Tibial nerve (tissue), 4 donors: Measurements from ENCODE around the gene GPRIN1. TPM values are rescaled to one million over a fixed set of nuclear protein-coding genes. Genes with fewer than 3 reads are reported as not detected.

Experiments
- DNase-seq, 2 donors: peaks; one replicate each; pipeline ENCODE4 v3.0.0-alpha.2; 2019; ENCODE audit warnings: low spot score in 2 of 2
- H3K27ac ChIP-seq, 4 donors: fragments of 200-600 bp; sonication (generic) in 3 of 4; one replicate each; pipeline ENCODE4 v1.5.1; 2017 to 2019; ENCODE audit warnings: mild to moderate bottlenecking in 1 of 4
- H3K27me3 ChIP-seq, 2 donors: fragments of 200-600 bp; sonication (generic) in 1 of 2; one replicate each; pipeline versions ENCODE4 v1.5.1 to v1.6.0; 2017 to 2019
- H3K36me3 ChIP-seq, 3 donors: fragments of 200-600 bp; sonication (generic); one replicate each; pipeline ENCODE4 v1.5.1; 2018 to 2019
- H3K4me1 ChIP-seq, 4 donors: fragments of 200-600 bp; sonication (generic) in 3 of 4; one replicate each; pipeline ENCODE4 v1.5.1; 2017 to 2019
- H3K4me3 ChIP-seq, 4 donors: fragments of 200-600 bp; sonication (generic) in 3 of 4; one replicate each; pipeline ENCODE4 v1.5.1; 2017 to 2019; ENCODE audit warnings: mild to moderate bottlenecking in 1 of 4, moderate library complexity in 1 of 4
- H3K9me3 ChIP-seq, 4 donors: fragments of 200-600 bp; sonication (generic) in 3 of 4; one replicate each; pipeline ENCODE4 v1.5.1; 2017 to 2019
- CTCF ChIP-seq, 5 experiments: fragments of 200-600 bp in 3 of 5; fragments of 450-650 bp in 2 of 5; sonication (generic) in 3 of 5; IDR thresholded peaks; one replicate each; pipeline ENCODE4 v1.5.1; 2016 to 2019; ENCODE audit warnings: antibody characterized with exemption in 5 of 5, mild to moderate bottlenecking in 3 of 5, moderate library complexity in 2 of 5
- EP300 ChIP-seq, 2 donors: sonication (generic); formaldehyde crosslinking; IDR thresholded peaks; one replicate each; pipeline ENCODE4 v1.6.1; 2017; ENCODE audit warnings: antibody characterized with exemption in 2 of 2, mild to moderate bottlenecking in 1 of 2
- POLR2A ChIP-seq, 2 donors: fragments of 450-650 bp; IDR thresholded peaks; one replicate each; pipeline ENCODE4 v1.6.1; 2017; ENCODE audit warnings: antibody characterized with exemption in 2 of 2, mild to moderate bottlenecking in 2 of 2, moderate library complexity in 2 of 2
- WGBS, 2 donors: methylation state at CpG; one replicate each; pipeline ENCODE4 v1.1.5; 2018; 5-methylcytosine and 5-hydroxymethylcytosine counted together
- total RNA-seq, 4 donors: library from RNA; depleted of rRNA; stranded (reverse); fragments of >200 nt; gene quantifications; one replicate each; pipeline ENCODE4 v1.1.0, GENCODE V29; 2016

The GPRIN1 gene
- total RNA-seq, 4 donors from 2014 or later = 0.22 to 0.90 TPM; not detected in 2

DNA sequence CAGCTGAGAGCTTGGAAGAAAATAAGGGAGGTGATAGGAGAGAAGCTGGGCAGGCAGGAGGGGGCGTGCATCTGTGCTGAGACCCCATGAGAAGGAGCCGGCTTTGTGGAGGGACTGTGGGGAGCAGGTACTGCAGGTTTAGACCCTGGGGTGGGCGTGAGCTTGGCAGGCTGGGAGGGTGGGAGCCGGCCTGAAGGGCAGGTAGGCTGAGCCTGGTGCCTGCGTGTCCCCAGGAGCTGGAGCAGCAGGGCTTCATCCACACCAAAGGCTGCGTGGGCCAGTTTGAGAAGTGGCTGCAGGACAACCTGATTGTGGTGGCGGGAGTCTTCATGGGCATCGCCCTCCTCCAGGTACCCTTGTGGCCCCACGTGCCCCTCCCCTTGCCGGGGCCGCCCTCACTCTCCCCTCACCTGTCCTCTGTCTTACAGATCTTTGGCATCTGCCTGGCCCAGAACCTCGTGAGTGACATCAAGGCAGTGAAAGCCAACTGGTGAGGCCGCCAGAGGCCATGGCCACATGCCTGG lies 46.6 kb upstream of the GPRIN1 start:
- H3K4me3 ChIP-seq = no peak overlapping the region
- WGBS, 2 donors = 77 to 86% methylated on average over 8 to 13 of the region's 13 CpGs
- H3K36me3 ChIP-seq = peaks cover 0 to 53% (median 0%) of the 10 kb centered on the region in 3 donors
- no peaks in the 10 kb centered on the region for H3K9me3 ChIP-seq
- TF ChIP-seq POLR2A (IDR thresholded peaks at IDR 0.05) (no peak), EP300 (IDR thresholded peaks at IDR 0.05) (no peak), CTCF (IDR thresholded peaks at IDR 0.05) (no peak)
- H3K4me1 ChIP-seq = peaks cover 0 to 31% (median 17%) of the 10 kb centered on the region in 4 donors
- no peak overlapping the region for H3K27ac ChIP-seq
- no peaks in the 10 kb centered on the region for H3K27me3 ChIP-seq
- DNase-seq = no peak

DNA sequence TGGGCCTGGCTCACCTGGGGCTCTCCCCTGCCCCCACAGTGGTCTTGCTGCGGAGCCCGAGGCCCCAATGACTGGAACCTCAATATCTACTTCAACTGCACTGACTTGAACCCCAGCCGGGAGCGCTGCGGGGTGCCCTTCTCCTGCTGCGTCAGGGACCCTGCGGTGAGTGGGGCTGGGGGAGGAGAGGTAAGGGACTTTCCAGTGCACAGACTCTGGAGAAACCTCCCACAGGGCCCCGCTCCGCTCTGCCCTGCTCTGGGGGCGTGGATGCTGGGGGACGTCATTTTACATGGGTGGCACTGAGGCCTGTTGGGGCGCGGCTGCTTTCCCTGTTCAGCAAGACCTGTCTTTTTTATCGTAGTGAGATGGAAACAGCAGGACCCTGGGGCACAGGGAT lies 44.9 kb upstream of the GPRIN1 start:
- WGBS, 2 donors = 58 to 84% methylated on average over 5 to 10 of the region's 14 CpGs
- Histone ChIP-seq H3K27me3 (no peaks in the 10 kb centered on the region), H3K9me3 (no peaks in the 10 kb centered on the region), H3K36me3 (peaks cover 0 to 53% (median 0%) of the 10 kb centered on the region in 3 donors), H3K4me3 (no peak overlapping the region), H3K27ac (no peak overlapping the region), H3K4me1 (peaks cover 0 to 41% (median 15%) of the 10 kb centered on the region in 4 donors)
- no peak for DNase-seq
- TF ChIP-seq CTCF (IDR thresholded peaks at IDR 0.05) = no peak
- no peak for TF ChIP-seq POLR2A (IDR thresholded peaks at IDR 0.05)
- no peak for TF ChIP-seq EP300 (IDR thresholded peaks at IDR 0.05)

DNA sequence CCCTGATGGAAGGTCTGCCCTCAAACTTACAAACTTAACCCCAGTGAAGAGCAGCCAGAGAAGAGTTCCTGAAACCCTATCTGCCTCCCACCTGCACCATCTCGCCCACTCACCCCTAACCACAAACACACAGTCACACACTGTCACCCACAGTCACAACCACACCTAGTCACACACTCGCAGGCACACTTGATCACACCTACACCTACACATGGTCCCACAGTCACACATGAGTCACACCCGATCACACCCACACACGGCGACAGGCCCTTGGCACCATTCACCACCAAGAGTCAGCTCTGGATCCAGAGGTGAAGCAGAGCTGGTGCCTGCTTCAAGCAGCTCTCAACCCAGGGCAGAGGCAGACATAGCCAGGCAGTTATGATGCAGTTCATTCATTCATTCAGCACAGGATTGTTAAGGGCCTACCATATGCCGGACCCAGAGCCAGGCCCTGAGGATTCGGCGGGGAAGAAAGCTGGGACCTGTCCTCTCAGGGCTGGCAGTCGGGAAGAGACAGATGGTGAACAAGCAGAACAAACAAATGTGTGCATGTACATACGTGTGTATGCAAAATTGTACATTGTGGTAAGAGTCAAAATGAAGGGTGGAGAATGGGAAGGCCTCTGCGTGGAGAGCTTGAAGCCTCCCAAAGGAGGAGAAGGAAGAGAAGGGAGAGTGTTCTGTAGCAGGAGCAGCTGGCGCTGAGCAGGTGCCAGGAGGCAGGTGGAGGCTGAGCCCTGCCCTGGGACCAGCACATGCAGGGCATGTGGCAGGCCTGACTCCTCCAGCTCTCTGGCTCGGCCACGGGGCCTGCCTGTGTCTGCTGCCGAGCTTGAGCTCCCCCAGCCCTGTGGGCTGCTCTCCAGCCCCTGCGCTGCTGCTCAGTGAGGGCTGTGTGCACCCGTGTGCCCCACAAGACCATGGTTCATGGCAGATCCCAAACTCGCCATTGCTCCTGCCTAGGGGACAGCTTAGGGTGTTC lies 43.7 kb upstream of the GPRIN1 start:
- Histone ChIP-seq H3K9me3 (no peaks in the 10 kb centered on the region), H3K27me3 (no peaks in the 10 kb centered on the region), H3K4me1 (peaks cover 0 to 41% (median 11%) of the 10 kb centered on the region in 4 donors), H3K36me3 (peaks cover 0 to 53% (median 0%) of the 10 kb centered on the region in 3 donors), H3K27ac (no peak overlapping the region), H3K4me3 (no peak overlapping the region)
- TF ChIP-seq POLR2A (IDR thresholded peaks at IDR 0.05) (no peak), CTCF (IDR thresholded peaks at IDR 0.05) (no peak), EP300 (IDR thresholded peaks at IDR 0.05) (no peak)
- whole genome bisulfite sequencing, 2 donors = 75 to 77% methylated on average over 14 to 18 of the region's 18 CpGs
- DNase-seq = no peak

DNA sequence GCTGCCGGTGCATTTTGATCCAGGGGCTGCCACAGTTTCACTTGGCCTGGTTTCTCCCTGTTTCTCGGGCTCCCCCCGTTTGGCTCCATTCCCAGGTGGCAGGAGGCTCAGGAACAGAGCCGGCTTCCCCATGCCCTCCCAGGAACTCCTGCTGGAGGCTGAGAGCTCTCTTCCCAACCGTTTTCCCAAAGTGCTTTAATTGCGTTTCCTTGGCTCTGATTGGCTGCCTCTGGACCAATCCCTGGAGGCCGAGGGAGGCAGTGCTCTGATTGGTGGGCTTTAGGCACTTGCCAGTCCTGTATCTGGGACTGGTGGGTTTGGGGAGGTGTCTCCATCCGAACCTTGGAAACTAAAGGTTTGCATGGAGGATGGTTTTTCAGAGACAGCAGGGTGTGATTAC lies 42.2 kb upstream of the GPRIN1 start:
- TF ChIP-seq POLR2A (IDR thresholded peaks at IDR 0.05) (no peak), EP300 (IDR thresholded peaks at IDR 0.05) (no peak), CTCF (IDR thresholded peaks at IDR 0.05) (no peak)
- WGBS, 2 donors = 59 to 73% methylated on average over 8 of the region's 8 CpGs
- Histone ChIP-seq H3K27me3 (no peaks in the 10 kb centered on the region), H3K36me3 (peaks cover 0 to 45% (median 0%) of the 10 kb centered on the region in 3 donors), H3K4me3 (no peak overlapping the region), H3K9me3 (no peaks in the 10 kb centered on the region), H3K27ac (no peak overlapping the region), H3K4me1 (peaks cover 0 to 38% (median 12%) of the 10 kb centered on the region in 4 donors)
- no peak for DNase-seq

- DNase-seq = no peak
- 85 to 90% methylated on average over 12 to 17 of the region's 17 CpGs for WGBS, 2 donors
- no peaks in the 10 kb centered on the region for H3K9me3 ChIP-seq
- no peaks in the 10 kb centered on the region for H3K27me3 ChIP-seq
- no peak overlapping the region for H3K27ac ChIP-seq
- H3K4me3 ChIP-seq = no peak overlapping the region
- no peak for TF ChIP-seq EP300 (IDR thresholded peaks at IDR 0.05)
- TF ChIP-seq CTCF (IDR thresholded peaks at IDR 0.05) = no peak
- TF ChIP-seq POLR2A (IDR thresholded peaks at IDR 0.05) = no peak
- H3K36me3 ChIP-seq = peaks cover 0 to 39% (median 0%) of the 10 kb centered on the region in 3 donors
- peaks cover 0 to 42% (median 14%) of the 10 kb centered on the region in 4 donors for H3K4me1 ChIP-seq
These were observed 41.6 kb upstream of the GPRIN1 start for GRCh38 chr5:176651472-176651980.
